ENCODE results near the gene IL17RE. TPM values are rescaled to one million over a fixed set of nuclear protein-coding genes. Genes with fewer than 3 reads are reported as not detected.
"Not testable (repeated sequence)": the region's sequence is repeated elsewhere in the genome, so short reads cannot be mapped to it uniquely, and the experiment has no call there.

IL17RE gene
- total RNA-seq, 4 donors from 2014 or later: 0.26 to 10.7 (median 5.0) TPM

- Histone ChIP-seq H3K9me3 (no peaks in the 10 kb centered on the region), H3K4me3 (no peak overlapping the region), H3K27ac (peak overlapping the region; percentile 88 to 94), H3K4me1 (peaks cover 7 to 23% of the 10 kb centered on the region in 2 donors), H3K36me3 (no peaks in the 10 kb centered on the region), H3K27me3 (no peaks in the 10 kb centered on the region)
- intact Hi-C loops (cut with DNase I; ENCODE audit: low total_unique reads): loop anchor here (10.0 kb wide), 1 partner anchor 48 kb away; the partner anchor contains the start of gene IL17RC
- DNase-seq: peak; percentile 82 to 92
- no peak for TF ChIP-seq POLR2A (IDR thresholded peaks at IDR 0.05)
- TF ChIP-seq, protein P1, sequence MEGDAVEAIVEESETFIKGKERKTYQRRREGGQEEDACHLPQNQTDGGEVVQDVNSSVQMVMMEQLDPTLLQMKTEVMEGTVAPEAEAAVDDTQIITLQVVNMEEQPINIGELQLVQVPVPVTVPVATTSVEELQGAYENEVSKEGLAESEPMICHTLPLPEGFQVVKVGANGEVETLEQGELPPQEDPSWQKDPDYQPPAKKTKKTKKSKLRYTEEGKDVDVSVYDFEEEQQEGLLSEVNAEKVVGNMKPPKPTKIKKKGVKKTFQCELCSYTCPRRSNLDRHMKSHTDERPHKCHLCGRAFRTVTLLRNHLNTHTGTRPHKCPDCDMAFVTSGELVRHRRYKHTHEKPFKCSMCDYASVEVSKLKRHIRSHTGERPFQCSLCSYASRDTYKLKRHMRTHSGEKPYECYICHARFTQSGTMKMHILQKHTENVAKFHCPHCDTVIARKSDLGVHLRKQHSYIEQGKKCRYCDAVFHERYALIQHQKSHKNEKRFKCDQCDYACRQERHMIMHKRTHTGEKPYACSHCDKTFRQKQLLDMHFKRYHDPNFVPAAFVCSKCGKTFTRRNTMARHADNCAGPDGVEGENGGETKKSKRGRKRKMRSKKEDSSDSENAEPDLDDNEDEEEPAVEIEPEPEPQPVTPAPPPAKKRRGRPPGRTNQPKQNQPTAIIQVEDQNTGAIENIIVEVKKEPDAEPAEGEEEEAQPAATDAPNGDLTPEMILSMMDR (IDR thresholded peaks at IDR 0.05): no peak
Observed at GRCh38 chr3:9866639-9867038, 36.0 kb upstream of the IL17RE start.

DNA sequence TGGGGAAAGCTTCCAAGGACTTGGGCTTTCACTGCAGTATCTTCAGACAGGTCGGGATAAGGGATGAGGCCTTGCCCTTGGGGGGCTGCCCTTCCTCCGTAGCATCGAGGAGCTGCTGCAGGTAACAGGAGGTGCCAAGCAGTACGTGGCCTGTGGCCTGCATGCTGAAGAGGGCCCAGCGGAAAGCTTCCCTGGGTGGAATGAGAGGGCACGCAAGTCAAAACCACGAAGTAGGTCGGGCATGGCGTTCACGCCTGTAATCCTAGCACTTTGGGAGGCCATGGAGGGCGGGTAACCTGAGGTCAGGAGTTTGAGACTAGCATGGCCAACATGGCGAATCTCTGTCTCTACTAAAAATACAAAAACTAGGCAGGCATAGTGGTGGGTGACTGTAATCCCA, 35.5 kb upstream of the IL17RE start:
- intact Hi-C loops (cut with DNase I; ENCODE audit: low total_unique reads): loop anchor here (10.0 kb wide), 1 partner anchor 48 kb away; the partner anchor contains the start of gene IL17RC
- Histone ChIP-seq H3K27me3 (no peaks in the 10 kb centered on the region), H3K36me3 (no peaks in the 10 kb centered on the region), H3K4me3 (no peak overlapping the region), H3K9me3 (no peaks in the 10 kb centered on the region), H3K27ac (peak overlapping the region; percentile 88 to 94), H3K4me1 (peaks cover 7 to 23% of the 10 kb centered on the region in 2 donors)
- TF ChIP-seq, protein P1 (IDR thresholded peaks at IDR 0.05): no peak
- no peak for TF ChIP-seq POLR2A (IDR thresholded peaks at IDR 0.05)
- no peak for DNase-seq

- Histone ChIP-seq H3K27me3 (no peaks in the 10 kb centered on the region), H3K36me3 (no peaks in the 10 kb centered on the region), H3K4me3 (no peak overlapping the region), H3K9me3 (no peaks in the 10 kb centered on the region), H3K4me1 (peaks cover 0 to 6% of the 10 kb centered on the region in 2 donors), H3K27ac (peak overlapping the region in 1 of 2 donors; percentile 88)
- intact Hi-C loops (cut with DNase I; ENCODE audit: low total_unique reads): loop anchor here (10.0 kb wide), 1 partner anchor 45 kb away; the partner anchor contains the start of gene IL17RC
- DNase-seq: no peak
- TF ChIP-seq, protein P1 (IDR thresholded peaks at IDR 0.05): no peak
- no peak for TF ChIP-seq POLR2A (IDR thresholded peaks at IDR 0.05)
Observed at GRCh38 chr3:9869955-9870354, 32.7 kb upstream of the IL17RE start.

DNA sequence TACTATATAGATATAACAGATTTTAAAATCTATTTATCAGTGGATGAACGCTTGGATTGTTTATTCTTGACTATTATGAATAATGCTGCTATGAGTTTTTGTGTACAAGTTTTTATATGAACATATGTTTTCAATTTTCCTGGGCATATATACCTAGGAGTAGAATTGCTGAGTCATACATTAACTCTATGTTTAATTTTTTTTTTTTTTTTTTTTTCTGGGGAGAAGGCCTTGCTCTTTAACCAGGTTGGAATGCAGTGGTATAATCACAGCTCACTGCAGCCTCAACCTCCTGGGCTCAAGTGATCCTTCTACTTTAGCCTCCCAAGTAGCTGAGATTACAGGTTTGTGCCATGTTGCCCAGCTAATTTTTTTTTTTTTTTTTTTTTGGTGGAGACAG, 31.7 kb upstream of the IL17RE start:
- H3K4me3 ChIP-seq: no peak overlapping the region
- H3K27ac ChIP-seq: no peak overlapping the region
- intact Hi-C loops (cut with DNase I; ENCODE audit: low total_unique reads): no loop called here
- no peaks in the 10 kb centered on the region for H3K9me3 ChIP-seq
- no peak for DNase-seq
- H3K27me3 ChIP-seq: no peaks in the 10 kb centered on the region
- H3K36me3 ChIP-seq: no peaks in the 10 kb centered on the region
- H3K4me1 ChIP-seq: no peaks in the 10 kb centered on the region
- TF ChIP-seq, protein P1 (IDR thresholded peaks at IDR 0.05): no peak
- no peak for TF ChIP-seq POLR2A (IDR thresholded peaks at IDR 0.05)

GRCh38 chr3:9872067-9872466, 30.6 kb upstream of the IL17RE start:
- H3K9me3 ChIP-seq; DNase-seq; H3K27ac ChIP-seq; H3K4me1 ChIP-seq; H3K4me3 ChIP-seq; H3K27me3 ChIP-seq; intact Hi-C loops (cut with DNase I; ENCODE audit: low total_unique reads); H3K36me3 ChIP-seq: not testable (repeated sequence)

- H3K27ac ChIP-seq: no peak overlapping the region
- intact Hi-C loops (cut with DNase I; ENCODE audit: low total_unique reads): no loop called here
Observed at GRCh38 chr3:9875448-9875847, 27.2 kb upstream of the IL17RE start.

GRCh38 chr3:9876255-9876654, 26.4 kb upstream of the IL17RE start:
- intact Hi-C loops (cut with DNase I; ENCODE audit: low total_unique reads); H3K27ac ChIP-seq; H3K4me3 ChIP-seq; H3K36me3 ChIP-seq; H3K4me1 ChIP-seq; H3K27me3 ChIP-seq; H3K9me3 ChIP-seq; DNase-seq: not testable (repeated sequence)

More at GRCh38 chr3:9875448-9875847, 27.2 kb upstream of the IL17RE start:
- peaks cover 0 to 5% of the 10 kb centered on the region in 2 donors for H3K4me1 ChIP-seq
- TF ChIP-seq, protein P1 (IDR thresholded peaks at IDR 0.05): no peak
- TF ChIP-seq POLR2A (IDR thresholded peaks at IDR 0.05): no peak
- H3K27me3 ChIP-seq: no peaks in the 10 kb centered on the region
- H3K36me3 ChIP-seq: no peaks in the 10 kb centered on the region
- DNase-seq: no peak
- H3K4me3 ChIP-seq: no peak overlapping the region
- no peaks in the 10 kb centered on the region for H3K9me3 ChIP-seq

Data from uterus (tissue), 4 donors.